HFF-Myc (cell line): ENCODE data around the gene CCDC88B.

Experiments
- DNase-seq: peaks from one replicate; pipeline ENCODE4 v3.0.0-alpha.2; 2011; ENCODE audit warnings: low read depth; ENCODE audit errors: extremely low read depth
- H3K4me3 ChIP-seq: replicated peaks from 2 replicates; pipeline ENCODE4 v1.5.1; 2011; ENCODE audit warnings: low read depth, mild to moderate bottlenecking, control low read depth, low read length
- TF ChIP-seq, protein P1 (sequence below): IDR thresholded peaks from 2 replicates; pipeline ENCODE4 v1.5.1; 2012; ENCODE audit warnings: mild to moderate bottlenecking, low read depth, low read length, control low read depth; ENCODE audit errors: missing control alignments

The CCDC88B gene

GRCh38 chr11:64330888-64331287 lies 9.1 kb upstream of the CCDC88B start:
- H3K4me3 ChIP-seq, result no peak overlapping the region
- TF ChIP-seq, protein P1, sequence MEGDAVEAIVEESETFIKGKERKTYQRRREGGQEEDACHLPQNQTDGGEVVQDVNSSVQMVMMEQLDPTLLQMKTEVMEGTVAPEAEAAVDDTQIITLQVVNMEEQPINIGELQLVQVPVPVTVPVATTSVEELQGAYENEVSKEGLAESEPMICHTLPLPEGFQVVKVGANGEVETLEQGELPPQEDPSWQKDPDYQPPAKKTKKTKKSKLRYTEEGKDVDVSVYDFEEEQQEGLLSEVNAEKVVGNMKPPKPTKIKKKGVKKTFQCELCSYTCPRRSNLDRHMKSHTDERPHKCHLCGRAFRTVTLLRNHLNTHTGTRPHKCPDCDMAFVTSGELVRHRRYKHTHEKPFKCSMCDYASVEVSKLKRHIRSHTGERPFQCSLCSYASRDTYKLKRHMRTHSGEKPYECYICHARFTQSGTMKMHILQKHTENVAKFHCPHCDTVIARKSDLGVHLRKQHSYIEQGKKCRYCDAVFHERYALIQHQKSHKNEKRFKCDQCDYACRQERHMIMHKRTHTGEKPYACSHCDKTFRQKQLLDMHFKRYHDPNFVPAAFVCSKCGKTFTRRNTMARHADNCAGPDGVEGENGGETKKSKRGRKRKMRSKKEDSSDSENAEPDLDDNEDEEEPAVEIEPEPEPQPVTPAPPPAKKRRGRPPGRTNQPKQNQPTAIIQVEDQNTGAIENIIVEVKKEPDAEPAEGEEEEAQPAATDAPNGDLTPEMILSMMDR, result no peak

DNA sequence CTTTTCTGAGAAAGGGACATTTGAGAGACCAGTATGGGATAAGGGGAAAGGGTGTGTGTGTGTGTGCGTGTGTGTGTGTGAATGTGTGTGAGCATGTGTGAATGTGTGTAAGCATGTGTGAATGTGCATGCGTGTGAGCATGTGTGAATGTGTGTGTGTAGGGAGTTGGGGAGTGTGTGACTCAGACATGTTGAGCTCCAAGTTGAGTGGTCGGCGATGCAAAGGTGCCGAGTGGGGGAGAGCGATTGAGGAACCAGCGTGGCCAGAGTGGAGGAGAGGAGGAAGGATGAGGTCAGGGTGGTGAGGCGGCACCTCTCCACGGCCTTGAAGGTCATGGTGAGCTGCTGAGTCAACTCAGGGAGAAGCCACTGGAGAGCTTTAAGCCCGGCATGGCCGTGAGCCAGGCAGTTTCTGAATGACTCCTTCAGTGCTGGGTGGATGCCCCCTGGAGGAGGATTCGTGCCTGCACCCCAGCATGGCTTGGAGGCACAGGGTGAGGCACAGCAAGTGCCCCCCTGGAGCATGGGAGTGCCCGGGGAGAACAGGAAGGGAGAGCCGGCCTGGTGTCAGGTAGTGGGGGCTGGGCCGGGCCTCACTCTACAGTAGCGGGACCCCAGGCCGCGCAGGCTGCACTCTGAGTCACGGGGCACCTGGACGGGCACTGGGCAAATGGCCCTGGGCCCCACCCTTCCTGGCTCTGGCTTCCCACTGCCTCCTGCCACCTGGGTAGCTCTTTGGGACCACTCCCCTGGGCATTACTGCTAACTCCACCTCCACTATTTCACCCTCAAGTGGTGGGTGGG lies 8.2 kb upstream of the CCDC88B start:
- no peak overlapping the region for H3K4me3 ChIP-seq
- TF ChIP-seq, protein P1, result peak; percentile 77
- DNase-seq, result peak; percentile 60

More at GRCh38 chr11:64330888-64331287, 9.1 kb upstream of the CCDC88B start:
- DNase-seq, result no peak

- no peak for DNase-seq
- H3K4me3 ChIP-seq, result no peak overlapping the region
- TF ChIP-seq, protein P1, result no peak
Observed at GRCh38 chr11:64333556-64333955, 6.4 kb upstream of the CCDC88B start.

- no peak overlapping the region for H3K4me3 ChIP-seq
- TF ChIP-seq, protein P1, result no peak
- peak; percentile 65 for DNase-seq
Observed at GRCh38 chr11:64334764-64335735, 5.0 kb upstream of the CCDC88B start.

- DNase-seq, result no peak
- H3K4me3 ChIP-seq, result no peak overlapping the region
- TF ChIP-seq, protein P1, result no peak
Observed at GRCh38 chr11:64337538-64338249, 2.3 kb upstream of the CCDC88B start.

GRCh38 chr11:64338716-64339115 lies 1.3 kb upstream of the CCDC88B start:
- DNase-seq, result no peak
- TF ChIP-seq, protein P1, result no peak
- no peak overlapping the region for H3K4me3 ChIP-seq
